GM12873 (cell line): ENCODE measurements around the gene PIK3AP1.

Source experiments
- CTCF ChIP-seq: IDR thresholded peaks from 2 replicates; pipeline ENCODE4 v1.5.1; 2012; ENCODE audit warnings: low read depth, mild to moderate bottlenecking, moderate library complexity, low read length, control low read depth; ENCODE audit not compliant: insufficient read depth; ENCODE audit errors: missing control alignments

PIK3AP1 gene

DNA sequence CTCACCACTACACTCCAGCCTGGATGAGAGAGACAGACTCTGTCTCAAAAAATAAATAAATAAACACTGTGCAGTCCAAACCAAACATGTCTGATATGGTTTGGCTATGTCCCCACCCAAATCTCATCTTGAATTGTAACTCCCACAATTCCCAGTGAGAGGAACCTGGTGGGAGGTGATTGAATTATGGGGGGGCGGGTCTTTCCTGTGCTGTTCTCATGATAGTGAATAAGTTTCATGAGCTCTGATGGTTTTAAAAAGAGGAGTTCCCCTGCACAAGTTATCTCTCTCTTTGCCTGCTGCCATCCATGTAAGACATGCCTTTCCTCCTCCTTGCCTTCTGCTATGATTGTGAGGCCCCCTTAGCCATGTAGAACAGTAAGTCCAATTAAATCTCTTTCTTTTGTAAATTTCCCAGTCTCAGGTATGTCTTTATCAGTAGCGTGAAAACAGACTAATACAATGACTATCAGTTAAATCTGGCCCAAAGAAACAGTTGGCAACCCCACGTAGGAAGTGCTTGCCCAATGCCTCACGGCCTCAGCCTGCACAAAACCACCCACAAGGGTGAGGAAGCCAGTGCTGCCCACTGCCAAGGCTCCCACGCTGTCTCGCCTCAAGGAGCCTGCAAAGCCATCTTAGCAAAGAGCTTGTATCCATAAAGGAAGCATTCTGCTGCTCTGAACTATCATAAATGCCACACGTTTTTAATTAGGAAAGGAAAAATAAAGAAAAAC, 64.7 kb downstream of the PIK3AP1 start:
- no peak for TF ChIP-seq CTCF

DNA sequence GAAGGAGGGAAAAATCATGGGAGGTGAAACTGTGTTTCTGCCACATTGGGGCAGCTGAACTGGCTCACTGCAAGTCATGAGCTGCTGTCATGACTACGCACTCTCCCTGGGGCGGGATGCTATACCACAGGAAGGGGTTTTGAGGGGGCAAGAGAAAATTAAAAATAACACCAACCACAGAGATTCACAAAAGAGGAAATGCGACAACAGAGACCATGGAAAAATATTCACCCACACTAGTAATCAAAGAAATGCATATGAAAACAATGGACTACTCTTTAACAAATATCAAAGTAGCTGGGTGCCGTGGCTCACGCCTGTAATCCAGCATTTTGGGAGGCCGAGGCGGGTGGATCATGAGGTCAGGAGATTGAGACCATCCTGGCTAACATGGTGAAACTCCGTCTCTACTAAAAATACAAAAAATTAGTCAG, 68.3 kb downstream of the PIK3AP1 start:
- TF ChIP-seq CTCF, result no peak

GRCh38 chr10:96650958-96651357, 69.4 kb downstream of the PIK3AP1 start:
- no peak for TF ChIP-seq CTCF

DNA sequence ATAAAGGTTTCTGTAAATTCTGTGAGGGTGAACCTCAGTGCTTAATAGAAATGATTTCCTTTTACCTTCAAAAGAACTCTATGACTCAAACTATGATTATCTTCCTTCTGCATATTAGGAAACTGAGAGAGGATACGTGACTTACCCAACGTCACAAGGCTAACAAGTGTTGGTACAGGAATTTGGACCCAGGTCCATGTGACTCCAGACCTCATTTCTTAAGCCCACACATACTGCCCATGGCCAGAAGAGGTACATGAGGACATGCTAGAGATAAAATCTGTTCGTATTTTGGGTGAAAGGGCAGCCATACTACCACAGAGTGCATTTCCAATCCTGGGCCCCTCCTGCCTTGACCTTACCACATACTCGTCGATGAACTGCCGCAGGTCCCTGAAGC, 72.0 kb downstream of the PIK3AP1 start:
- TF ChIP-seq CTCF, result no peak

DNA sequence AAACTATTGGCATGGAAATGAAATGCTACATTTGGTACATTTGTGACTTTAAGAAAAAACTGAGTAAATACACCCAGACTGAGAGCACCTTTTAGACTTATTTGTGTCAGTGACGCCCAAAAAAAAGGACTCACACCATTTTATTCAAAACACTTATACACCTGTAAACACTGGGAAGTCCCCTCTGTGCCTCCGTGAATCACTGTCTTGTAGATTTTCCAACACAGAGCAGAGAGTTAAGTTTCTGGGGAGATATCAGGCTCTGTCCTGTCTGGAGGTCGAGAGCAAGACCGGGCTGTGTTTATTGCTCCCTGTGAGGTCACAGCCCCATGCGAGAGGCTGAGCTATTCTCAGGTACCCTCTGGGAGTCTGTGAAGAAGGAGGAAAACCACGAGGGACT, 72.8 kb downstream of the PIK3AP1 start:
- TF ChIP-seq CTCF, result no peak

DNA sequence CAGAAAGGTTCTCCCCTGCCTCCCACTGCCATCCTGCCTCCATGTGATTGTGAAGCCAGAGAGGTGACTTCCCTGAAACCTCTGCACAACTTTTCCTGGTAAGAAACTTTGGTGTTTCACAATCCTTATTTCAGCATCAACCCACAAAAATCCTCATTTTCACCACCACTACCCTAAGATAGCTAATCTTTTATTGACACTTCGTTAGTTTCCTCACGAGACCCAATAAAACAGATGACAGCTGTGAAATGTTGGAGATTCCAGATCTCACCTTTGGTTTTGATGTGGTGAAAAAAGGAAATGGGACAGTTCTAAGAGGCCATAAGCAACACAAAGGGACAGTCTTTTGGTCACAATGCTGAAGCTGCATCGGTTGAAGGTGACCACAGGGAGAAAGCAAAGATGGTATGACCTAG, 73.6 kb downstream of the PIK3AP1 start:
- TF ChIP-seq CTCF, result no peak

DNA sequence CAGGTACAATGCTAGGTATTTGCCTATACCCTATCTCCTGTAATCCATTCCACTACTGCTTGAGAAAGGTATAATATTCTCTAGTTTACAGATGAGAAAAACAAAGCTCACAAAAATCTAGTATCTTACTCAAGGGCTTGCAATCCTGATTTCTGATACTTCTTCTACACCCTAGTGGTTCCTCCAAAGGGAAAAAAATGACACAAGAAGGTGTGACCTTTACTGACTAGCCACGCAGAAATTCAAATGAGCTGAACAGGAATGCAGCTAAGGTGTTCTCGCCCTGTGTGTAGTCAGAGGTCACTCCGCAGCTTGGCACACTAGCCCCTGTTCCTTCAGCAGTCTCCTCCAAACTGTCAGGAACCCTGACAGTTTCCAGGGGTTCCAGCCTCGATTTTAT, 74.0 kb downstream of the PIK3AP1 start:
- no peak for TF ChIP-seq CTCF
